ENCODE data around the gene KIF26A.

GRCh38 chr14:104199266-104199895 lies 61.0 kb downstream of the KIF26A start:
- TF ChIP-seq CTCF (IDR thresholded peaks at IDR 0.05; ENCODE audit: low read depth, low read length) (no peak), EZH2phosphoT487 (IDR thresholded peaks at IDR 0.05; ENCODE audit: low read depth) (no peak)

Measured in OCI-LY3 (cell line).